HG03039 (cell line): ENCODE data around the gene MEDAG.

Experiments
- ATAC-seq: cut with Tn5 transposase; IDR thresholded peaks from one replicate; pipeline ENCODE4 v1.9.1; 2021; ENCODE audit warnings: mild to moderate bottlenecking, moderate library complexity; ENCODE audit not compliant: unreplicated experiment

Gene MEDAG

GRCh38 chr13:30905932-30906383 is at the start of gene MEDAG:
MEDAG (plus strand) TSS chr13:30906271; CDS start chr13:30906516, 245 bp downstream.
- no peak for ATAC-seq

- no peak for ATAC-seq
Observed at GRCh38 chr13:30857018-30857417, 49.1 kb upstream of the MEDAG start.

GRCh38 chr13:30857636-30858035 is 48.4 kb upstream of the MEDAG start:
- ATAC-seq = no peak

- ATAC-seq = no peak
Observed at GRCh38 chr13:30859326-30859725, 46.7 kb upstream of the MEDAG start.

GRCh38 chr13:30861163-30861562 is 44.9 kb upstream of the MEDAG start:
- ATAC-seq = no peak

- no peak for ATAC-seq
Observed at GRCh38 chr13:30861836-30862467, 44.1 kb upstream of the MEDAG start.

- ATAC-seq = no peak
Observed at GRCh38 chr13:30862707-30863106, 43.4 kb upstream of the MEDAG start.

GRCh38 chr13:30863231-30863630 is 42.8 kb upstream of the MEDAG start:
- no peak for ATAC-seq

- ATAC-seq = no peak
Observed at GRCh38 chr13:30863796-30864195, 42.3 kb upstream of the MEDAG start.

- ATAC-seq = no peak
Observed at GRCh38 chr13:30864433-30865122, 41.5 kb upstream of the MEDAG start.

GRCh38 chr13:30865123-30866049 is 40.7 kb upstream of the MEDAG start:
- peak; percentile 82 for ATAC-seq

- ATAC-seq = no peak
Observed at GRCh38 chr13:30866677-30867076, 39.4 kb upstream of the MEDAG start.

GRCh38 chr13:30867089-30867669 is 38.9 kb upstream of the MEDAG start:
- ATAC-seq = no peak

- ATAC-seq = no peak
Observed at GRCh38 chr13:30868799-30869470, 37.1 kb upstream of the MEDAG start.

GRCh38 chr13:30869491-30869890 is 36.6 kb upstream of the MEDAG start:
- ATAC-seq = no peak

- ATAC-seq = peak; percentile 66
Observed at GRCh38 chr13:30870049-30870884, 35.8 kb upstream of the MEDAG start.

- ATAC-seq = no peak
Observed at GRCh38 chr13:30870916-30871587, 35.0 kb upstream of the MEDAG start.

- no peak for ATAC-seq
Observed at GRCh38 chr13:30871588-30872275, 34.3 kb upstream of the MEDAG start.

- ATAC-seq = no peak
Observed at GRCh38 chr13:30872276-30872594, 33.8 kb upstream of the MEDAG start.
